NCI-H82 treated with DMSO at 0.1 percent for 48 hours (cell line): ENCODE data around the gene CARD10.
"Not testable (repeated sequence)": the region's sequence is repeated elsewhere in the genome, so short reads cannot be mapped to it uniquely, and the experiment has no call there.

Source experiments
- DNase-seq: peaks from one replicate; lab custom pipeline; 2025; ENCODE audit not compliant: unreplicated experiment; lab: John Stamatoyannopoulos, UW

Gene CARD10

DNA sequence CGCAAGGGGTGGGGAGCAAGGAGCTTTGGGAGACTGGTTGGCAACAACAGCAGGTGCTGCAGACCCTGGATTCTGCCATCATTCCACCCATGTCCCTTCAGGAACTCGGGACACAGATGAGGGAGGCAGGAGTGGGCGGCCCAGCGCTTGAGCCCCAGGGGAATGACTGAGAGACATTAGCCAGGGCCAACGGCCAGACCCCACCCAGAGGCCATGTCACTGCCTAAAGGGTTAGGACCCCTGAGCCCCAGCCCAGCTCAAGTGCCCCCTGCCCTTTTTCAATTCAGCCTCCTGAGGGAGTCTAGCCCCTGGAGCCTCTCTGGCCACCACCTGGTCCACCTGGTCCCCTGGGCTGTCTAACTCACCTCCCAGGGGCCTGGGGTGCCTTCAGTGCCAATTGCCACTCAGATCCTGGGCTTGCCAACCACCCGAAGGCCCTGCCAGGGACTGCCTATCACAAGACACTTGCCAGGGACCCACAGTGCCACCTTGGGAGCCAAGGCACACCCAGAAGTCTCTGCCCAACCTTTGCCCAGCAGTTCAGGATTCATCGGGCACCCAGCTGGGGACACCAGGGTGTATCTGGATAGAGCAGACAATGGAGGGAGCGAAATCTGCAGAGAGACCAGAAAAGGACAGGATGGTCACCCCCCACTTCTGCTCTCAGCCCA, 49.7 kb downstream of the CARD10 start:
- DNase-seq, result no peak

DNA sequence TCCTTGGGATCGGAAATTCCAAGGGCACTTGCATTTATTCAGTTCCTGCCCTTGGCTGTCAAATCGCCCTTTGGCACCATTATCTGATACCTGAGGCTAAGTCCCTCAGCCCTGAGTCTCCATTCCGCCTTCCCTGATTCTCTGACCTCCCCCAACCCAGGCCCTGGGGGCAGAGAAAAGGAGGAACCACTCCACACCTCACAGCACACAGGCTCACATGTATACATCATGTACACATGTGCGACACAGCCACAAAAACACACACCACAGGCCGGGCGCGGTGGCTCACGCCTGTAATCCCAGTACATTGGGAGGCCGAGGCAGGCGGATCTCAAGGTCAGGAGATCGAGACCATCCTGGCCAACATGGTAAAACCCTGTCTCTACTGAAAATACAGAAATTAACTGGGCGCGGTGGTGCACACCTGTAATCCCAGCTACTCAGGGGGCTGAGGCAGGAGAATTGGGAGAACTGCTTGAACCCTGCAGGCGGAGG, 51.0 kb downstream of the CARD10 start:
- DNase-seq, result not testable (repeated sequence)

DNA sequence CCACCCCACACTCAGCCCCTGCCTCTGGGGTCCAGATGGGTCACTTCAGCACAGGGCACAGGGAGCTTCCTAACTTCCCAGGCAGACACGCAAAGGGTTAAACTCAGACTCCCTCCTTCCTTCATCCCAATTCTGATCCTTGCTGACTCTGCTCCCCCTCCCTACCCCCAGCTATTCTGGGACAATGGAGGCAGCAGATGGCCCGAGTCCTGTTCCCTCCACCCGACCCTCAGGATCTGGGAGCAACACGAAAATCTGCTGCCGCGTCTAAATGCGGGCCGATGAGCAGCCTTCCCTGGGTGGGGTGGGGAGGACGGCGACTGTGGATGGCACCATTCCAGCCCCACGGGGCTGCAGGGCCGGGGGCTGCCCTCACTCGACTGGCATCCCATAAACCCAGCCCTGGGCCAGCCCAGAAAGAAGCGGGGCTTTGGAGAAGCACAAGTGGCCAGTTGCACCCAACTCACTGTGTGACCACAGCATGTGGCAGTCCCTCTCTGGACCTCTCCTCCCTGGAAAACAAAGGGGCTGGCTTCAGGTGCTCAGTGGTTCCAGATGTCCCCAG, 51.7 kb downstream of the CARD10 start:
- DNase-seq, result no peak

DNA sequence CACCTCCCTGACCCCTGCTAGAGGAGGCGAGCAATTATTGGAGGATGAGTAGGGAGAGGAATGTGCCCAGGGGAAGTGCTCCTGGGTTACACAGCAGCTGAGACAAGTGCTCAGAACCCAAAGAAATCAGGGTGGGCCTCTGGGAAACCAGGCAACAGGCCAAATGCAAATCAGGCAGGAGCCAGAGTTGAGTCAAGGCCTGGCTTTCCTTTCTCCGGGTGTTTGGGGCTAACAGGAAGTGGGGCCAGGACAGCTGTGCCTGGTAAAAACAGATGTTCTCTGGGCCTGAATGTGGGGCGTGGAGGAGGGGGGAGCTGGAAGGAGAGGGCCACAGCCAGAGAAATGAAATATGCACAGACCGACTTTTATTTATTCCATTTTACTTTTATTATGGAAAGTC, 55.0 kb downstream of the CARD10 start:
- no peak for DNase-seq

DNA sequence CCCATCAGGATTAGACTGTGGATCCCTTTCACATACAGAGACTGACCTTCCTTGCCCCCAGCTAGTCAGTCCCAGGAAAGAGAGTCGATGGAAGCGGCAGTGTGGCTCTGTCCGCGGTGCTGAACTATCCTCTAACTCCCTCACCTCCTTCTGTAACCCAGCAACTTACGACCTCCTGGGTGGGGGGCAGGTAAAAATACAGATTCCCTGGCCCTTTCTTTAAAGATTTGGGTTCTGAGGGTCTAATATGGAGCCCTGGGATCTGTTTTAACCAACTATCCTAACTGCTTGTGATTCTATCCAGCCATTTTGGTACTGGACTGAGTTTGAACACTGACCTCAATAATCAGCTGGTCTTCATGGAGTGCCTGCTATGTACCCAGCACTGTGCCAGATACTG, 56.2 kb downstream of the CARD10 start:
- DNase-seq, result no peak

DNA sequence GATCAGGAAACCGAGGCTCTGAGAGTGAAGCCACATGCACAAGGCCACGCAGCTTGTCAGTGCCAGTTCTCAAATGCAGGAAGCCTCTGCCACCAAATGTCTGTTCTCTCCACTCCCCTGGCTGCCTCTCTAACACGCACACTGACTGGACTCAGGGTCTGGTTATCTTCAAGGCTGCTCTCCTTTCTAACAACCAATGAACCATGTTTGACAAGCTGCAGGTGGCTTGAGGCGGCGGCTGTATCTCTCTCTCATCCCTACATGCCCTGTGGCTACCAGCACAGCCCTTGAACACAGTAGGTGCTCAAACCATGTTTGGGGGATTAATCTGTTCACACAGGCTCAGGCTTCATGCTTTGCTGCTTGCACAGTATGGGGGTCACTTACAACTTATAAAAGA, 56.8 kb downstream of the CARD10 start:
- DNase-seq, result no peak

DNA sequence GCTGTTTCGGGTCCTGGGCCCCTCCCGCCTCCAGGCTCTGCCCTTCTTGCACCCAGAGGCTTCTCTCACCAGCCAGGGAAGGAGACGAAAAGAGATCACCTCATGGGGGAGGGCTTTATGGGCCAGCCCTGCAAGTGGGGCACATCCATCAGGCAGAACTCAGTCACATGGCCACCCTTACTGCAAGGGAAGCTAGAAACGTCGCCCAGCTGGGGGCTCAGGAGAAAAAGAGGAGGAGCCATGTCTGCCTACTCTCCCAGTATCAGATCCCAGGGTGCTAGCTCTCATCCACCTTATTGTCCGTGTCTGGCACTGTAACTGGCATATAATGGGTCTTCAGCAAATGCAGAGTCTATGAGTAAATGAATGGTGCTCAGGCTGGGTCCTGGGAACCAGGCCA, 57.3 kb downstream of the CARD10 start:
- no peak for DNase-seq

DNA sequence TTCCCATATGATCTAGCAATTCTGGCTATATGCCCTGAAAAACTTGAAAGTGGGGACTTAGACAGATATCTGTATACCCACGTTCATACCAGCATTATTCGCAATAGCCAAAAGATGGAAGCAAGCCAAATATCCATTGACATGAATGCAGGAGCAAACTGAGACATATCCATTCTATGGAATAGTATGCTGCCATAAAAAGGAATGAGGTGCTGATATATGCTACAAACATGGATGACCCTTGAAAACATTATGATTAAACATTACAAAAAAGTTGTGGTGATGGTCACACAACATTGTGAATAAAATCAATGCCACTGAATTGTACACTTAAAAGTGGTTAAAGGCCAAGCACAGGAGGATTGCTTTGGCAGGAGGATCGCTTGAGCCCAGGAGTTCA, 58.5 kb downstream of the CARD10 start:
- DNase-seq, result no peak

DNA sequence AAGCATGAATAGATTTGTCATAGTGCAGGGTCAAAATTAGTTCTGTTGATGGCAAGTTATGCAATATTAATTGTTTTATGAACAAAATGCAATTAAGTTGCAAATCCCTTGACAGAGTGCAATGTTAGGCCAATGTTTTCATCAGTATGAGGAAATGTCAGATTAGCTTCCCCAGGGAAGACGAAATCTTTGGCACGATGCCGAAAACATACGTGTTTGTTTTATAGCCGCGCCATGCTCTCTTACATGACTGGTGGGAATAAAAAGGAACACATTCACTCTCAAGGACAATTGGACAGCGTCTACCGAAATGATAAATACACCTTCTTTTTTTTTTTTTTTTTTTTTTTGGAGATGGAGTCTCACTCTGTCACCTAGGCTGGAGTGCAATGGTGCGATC, 60.0 kb downstream of the CARD10 start:
- DNase-seq, result no peak

DNA sequence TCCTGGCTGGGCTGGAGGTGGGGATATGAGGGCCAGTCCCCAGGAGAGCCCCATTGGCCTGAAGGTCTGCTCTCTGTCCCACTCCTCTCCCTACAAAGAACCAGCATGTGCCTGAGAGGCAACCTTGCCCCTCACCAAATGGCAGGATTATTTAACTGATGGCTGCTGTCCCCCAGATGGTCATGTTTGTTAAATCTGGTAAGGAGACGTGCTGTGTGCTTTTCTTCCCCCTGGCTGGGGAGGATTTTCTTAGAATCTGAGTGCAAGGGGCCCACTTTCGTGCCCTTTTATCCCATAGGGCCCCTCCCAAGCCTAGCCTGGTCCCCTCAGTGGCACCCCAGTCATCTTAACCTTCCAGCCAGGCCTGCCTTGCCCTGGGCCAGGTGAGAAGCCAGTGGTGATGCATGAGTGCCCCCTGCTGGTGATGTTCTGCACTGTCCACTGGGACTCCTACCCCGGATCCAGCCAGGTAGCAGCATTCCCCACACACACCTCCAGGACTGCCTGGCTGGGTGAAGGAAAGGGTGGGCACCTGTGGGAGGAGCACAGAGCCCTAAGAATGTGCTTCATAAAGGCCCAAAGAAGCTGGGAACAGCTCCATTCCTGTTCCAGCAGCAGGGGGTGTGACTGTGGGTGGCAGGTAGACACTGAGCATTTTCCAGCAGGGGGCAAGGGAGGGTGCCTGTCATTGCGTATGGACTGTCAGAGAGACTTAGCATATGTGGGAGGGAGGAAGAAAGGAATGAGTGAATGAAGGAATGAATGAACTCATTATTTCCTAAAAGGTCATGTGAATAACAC, 61.9 kb downstream of the CARD10 start:
- no peak for DNase-seq

DNA sequence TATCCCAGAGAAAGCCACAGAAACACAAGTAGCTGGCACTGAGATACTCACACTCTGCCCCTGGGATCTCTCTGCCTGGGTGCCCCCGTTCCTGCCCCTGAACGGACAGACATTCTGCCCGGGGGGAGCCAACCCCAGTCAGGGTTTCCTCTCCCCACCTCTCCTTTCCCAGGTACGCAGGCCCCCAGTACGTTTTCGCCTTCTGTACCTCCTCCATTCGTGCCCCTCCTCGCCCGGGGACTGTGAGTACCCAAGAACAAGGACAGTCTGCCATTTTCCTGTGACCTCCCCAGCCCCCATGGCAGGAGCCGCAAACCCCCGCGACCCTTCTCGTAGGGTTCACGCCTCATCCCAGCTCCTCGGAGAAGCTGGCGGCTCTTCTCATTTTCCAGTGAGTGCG, 62.9 kb downstream of the CARD10 start:
- DNase-seq, result no peak

DNA sequence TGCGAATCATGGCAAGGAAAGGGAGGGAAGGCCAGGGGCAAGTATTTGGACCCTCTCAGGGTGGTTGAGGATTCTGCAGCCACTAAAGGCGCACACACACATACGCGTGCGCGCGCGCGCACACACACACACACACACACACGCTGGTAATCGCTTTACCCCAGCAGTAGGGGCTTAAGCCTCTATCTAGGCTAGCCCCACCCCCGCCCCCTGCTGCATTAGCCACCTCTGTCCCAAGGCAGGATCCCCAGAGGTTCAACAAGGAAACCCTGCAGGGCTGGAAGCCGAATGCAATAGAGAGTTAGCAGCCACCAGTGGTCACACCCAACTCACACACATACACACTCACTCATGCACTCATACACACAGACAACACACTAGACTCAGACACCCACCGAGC, 63.3 kb downstream of the CARD10 start:
- DNase-seq, result peak; percentile 64

DNA sequence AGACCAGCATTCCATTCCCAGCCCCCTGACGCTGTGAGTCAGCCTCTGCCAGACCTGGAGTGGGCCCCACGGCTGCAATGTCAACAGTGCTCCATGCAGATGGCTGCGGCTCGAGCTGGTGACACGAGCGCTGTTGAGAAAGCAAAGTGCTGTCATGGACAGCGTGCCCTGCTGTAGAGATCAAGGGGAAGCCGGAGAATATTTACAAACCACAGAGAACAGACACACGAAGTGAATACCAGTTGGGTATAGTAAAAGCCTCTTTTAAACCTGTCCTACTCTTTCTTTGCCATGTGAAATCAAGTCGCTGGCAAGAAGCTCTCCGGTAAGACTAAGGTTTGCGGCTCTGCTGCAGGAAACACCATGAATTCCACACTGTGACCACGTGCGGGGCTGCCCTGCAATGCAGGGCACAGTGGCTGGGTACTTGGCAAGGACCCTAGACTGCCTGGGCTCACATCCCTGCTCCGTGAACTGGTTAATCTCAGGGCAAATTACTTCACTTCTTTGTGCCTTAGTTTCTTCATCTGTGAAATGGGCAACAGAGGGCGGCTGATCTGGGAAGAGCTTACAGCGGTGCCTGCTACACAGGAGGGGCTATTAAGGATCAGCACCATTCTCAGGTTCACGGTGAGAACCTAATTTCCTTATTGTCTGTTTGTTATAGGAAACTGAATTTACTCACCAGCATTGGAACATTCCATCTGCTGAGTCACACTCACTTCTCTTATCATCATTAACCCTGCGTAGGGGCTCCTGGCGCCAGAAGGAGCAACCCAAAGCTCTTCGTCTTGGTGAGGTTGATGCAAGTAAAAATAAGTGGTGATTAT, 64.1 kb downstream of the CARD10 start:
- no peak for DNase-seq

DNA sequence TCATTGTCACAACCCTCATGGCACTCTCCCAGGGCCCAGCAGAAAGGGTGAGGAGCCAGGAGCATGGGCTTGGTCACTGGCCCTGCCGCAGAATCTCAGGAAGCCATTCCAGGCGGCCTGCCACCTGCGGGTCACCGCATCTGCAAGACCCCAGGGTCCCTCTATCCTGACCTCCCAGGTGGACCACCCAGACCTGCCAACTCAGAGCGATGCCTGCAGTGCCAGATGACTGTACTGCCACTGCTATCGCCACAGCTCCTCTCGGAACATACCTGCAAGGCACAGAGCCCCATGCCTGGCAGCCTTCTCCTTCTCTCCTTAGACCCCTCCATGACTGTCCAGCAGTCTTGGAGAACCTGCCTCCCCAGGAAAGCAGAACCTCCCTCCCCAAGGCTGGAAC, 65.5 kb downstream of the CARD10 start:
- no peak for DNase-seq

DNA sequence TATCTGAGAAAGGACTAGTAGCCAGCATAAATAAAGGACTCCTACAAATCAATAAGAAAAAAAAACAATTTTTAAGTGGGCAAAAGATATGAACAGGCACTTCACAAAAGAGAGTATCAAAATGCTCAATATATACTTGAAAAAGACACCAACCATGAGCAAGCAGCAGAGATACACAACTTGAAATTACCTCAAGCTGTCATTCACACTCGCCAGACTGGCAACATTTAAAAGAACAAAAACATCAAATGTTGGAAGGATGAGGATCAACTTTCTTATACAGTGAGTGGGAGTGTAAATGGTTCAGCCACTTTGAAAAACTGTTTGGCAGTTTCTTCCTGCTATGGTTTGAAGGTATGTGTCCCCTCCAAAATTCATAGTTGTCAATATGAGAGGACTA, 68.0 kb downstream of the CARD10 start:
- DNase-seq, result no peak

DNA sequence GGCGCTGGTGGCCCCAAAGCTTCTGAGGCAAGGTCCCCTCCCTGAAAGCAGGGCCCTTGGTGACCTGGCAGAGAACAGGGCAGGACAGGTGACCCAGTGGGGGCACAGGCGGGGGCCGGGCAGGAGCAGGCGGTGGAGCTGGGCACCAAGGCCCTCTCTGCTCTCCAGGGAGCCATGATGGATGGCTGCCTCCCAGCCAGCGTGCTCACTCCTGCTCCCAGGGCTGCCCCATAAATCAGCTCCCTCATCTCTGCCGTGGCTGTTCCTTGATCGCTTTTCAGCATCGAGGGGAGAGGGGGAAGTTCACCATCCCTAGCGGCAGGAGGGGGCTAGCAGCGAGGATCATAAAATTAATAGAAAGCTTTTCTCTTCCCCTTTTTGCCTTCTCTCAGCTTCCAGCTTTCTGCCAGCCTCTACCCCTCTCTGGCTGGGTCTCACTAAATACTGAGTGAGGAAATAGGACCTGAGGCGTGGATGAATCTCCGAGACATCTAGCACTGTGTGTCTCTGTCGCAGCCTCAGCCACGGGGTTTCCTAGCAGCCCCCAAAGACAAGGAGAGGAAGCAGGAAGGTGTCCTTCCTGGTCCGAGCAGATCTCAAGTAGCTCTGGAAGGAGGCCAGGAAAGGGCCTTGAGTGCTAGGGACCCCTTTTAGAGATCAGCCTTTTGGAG, 69.7 kb downstream of the CARD10 start:
- DNase-seq, result no peak

DNA sequence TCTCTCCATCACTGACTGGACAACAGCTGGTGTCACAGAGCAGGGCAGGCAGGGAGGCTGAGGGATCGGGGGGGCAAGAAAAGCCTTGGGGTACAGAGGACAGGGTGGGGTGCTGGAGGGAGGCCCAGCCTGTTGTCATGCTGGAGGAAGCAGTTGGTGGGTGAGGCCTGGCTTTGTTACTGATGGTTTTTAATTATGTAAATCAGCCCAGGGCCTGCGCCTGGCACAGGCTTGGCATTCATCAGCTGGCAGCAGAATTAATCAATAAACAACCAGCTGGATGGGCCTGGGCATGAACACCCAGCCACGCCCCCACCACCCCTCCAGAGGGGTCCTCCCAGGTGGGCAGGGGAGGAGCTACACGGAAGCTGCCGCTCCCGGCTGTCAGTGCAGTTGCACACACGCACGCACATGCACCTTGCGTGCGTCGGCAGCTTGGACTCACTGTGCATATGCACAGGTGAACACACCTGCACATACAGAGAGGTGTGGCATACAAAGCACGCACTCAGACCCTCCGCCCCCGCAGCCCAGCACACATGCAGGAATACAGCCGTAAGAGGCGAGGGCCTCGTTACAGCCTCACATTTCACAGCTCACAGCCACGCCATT, 70.6 kb downstream of the CARD10 start:
- DNase-seq, result no peak

DNA sequence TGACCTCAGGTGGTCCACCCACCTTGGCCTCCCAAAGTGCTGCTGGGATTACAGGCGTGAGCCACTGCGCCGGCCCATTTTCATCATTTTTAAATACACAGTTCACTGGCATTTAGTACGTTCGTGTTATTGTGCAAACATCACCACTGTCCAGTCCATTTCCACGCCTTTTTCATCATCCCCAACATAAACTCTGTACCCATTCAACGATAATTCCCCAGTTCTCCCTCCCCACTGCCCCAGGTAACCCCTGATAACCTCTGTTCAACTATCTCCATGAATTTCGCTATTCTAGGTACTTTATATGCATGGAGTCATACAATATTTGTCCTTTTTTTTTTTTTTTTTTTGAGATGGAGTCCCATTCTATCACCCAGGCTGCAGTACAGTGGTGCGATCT, 73.7 kb downstream of the CARD10 start:
- DNase-seq, result no peak

DNA sequence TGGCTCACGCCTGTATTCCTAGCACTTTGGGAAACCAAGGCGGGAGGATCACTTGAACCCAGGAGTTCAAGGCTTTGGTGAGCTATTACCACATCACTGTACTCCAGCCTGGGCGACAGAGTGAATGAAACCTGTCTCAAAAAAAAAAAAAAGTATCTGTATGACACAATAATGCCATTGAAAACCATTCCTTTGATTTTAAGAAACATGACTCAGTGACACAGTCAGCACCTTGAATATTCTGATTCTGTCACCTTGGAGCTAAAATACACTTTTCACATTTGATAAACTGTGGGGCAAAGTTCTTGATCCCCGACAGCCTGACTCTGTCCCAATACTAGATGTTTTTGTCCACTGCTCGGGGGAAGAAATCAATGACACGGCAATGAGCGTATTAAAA, 75.2 kb downstream of the CARD10 start:
- DNase-seq, result no peak

DNA sequence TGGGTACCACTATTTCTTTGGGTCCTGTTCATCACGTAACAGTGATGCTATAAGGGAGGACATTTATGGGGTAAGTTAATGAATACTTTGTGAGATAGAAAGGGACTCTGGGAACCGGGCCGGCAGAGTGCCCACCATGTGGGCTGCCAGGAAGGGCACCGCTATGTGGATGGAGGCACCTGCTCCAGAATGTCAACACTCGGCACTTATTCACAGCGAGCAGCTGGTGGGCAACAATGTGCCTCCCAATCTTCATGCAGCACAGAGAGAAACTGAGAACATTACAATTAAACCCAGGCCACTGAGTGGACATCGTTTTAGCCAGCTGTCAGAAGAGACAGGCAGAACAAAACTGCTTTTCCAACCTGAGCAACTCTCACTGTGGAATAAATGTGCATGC, 76.1 kb downstream of the CARD10 start:
- no peak for DNase-seq
